HCT116 (cell line): ENCODE results near the gene TNIK. TPM values are rescaled to one million over a fixed set of nuclear protein-coding genes. Genes with fewer than 3 reads are reported as not detected.

Experiments
- ATAC-seq: fragments of 200-7000 bp; cut with Tn5 transposase; 2 replicates; pipeline ENCODE4 v1.9.1; 2020; ENCODE audit warnings: mild to moderate bottlenecking, moderate library complexity
- BruUV-seq: library from RNA; stranded (reverse); fragments of 400-500 nt; replicated peaks from 2 replicates; lab custom pipeline; 2021; lab: Mats Ljungman, UMichigan
- CTCF ChIA-PET: fragments of 300-600 bp; sonication (Branson Sonifier 250); formaldehyde crosslinking; loops from one replicate; lab custom pipeline; 2021; ENCODE audit warnings: antibody characterized with exemption; lab: Charles Lee
- POLR2A ChIA-PET: fragments of 300-600, 350-600 bp; sonication (Branson Sonifier 250); formaldehyde crosslinking; loops from one replicate; lab custom pipeline; 2021; ENCODE audit warnings: antibody characterized with exemption; lab: Charles Lee
- RAD21 ChIA-PET, 2 experiments: fragments of 300-600 bp; sonication (Branson Sonifier 250); formaldehyde crosslinking; loops; one replicate each; lab custom pipeline; 2023; ENCODE audit warnings: low total read pairs in 2 of 2; ENCODE audit not compliant: uncharacterized antibody in 2 of 2, unreplicated experiment in 2 of 2, low non-redundant PET in 1 of 2; lab: Charles Lee
- DNase-seq: peaks from one replicate; pipeline ENCODE4 v3.0.0-alpha.2; 2010; ENCODE audit warnings: low read depth, low spot score
- H2AFZ ChIP-seq: fragments of 200-600 bp; shearing (Covaris generic), sonication (generic); 2 replicates; pipeline ENCODE4 v1.6.1; 2017; ENCODE audit warnings: low read depth, mixed run types, mixed read lengths, antibody characterized with exemption, low read length; ENCODE audit not compliant: poor library complexity, severe bottlenecking
- H3K27ac ChIP-seq: 2 replicates; pipeline ENCODE4 v1.5.1; 2012; ENCODE audit warnings: low read depth, low read length
- H3K27me3 ChIP-seq: fragments of 200-600 bp; sonication (generic); 2 replicates; pipeline ENCODE4 v1.6.1; 2016; ENCODE audit warnings: mixed run types, low read length, mixed read lengths; ENCODE audit not compliant: insufficient read depth
- H3K36me3 ChIP-seq, 2 experiments: fragments of 200-500 bp in 1 of 2; fragments of 200-600 bp in 1 of 2; sonication (Bioruptor generic) in 1 of 2; sonication (generic) in 1 of 2; 2 replicates each; pipeline versions ENCODE4 v1.5.1 to v1.6.1; 2014 to 2016; ENCODE audit warnings: low read length in 2 of 2, inconsistent platforms in 1 of 2, mixed read lengths in 1 of 2, mixed run types in 1 of 2; ENCODE audit not compliant: insufficient read depth in 2 of 2, control insufficient read depth in 1 of 2
- H3K4me1 ChIP-seq, 2 experiments: fragments of 200-600 bp in 1 of 2; sonication (generic) in 1 of 2; 2 replicates each; pipeline versions ENCODE4 v1.5.1 to v1.6.1; 2012 to 2017; ENCODE audit warnings: low read length in 2 of 2, inconsistent platforms in 1 of 2, mild to moderate bottlenecking in 1 of 2, mixed read lengths in 1 of 2, mixed run types in 1 of 2, moderate library complexity in 1 of 2; ENCODE audit not compliant: insufficient read depth in 2 of 2, control insufficient read depth in 1 of 2
- H3K4me2 ChIP-seq: fragments of 200-600 bp; sonication (generic); 2 replicates; pipeline ENCODE4 v1.6.1; 2017; ENCODE audit warnings: mixed run types, low read length, mixed read lengths
- H3K4me3 ChIP-seq, 2 experiments: fragments of 200-600 bp in 1 of 2; sonication (generic) in 1 of 2; replicated peaks in 1 of 2; 2 replicates each; pipeline ENCODE4 v1.5.1; 2011 to 2016; ENCODE audit warnings: low read length in 2 of 2, control low read depth in 1 of 2, low read depth in 1 of 2, mild to moderate bottlenecking in 1 of 2, mixed read lengths in 1 of 2, mixed run types in 1 of 2
- H3K79me2 ChIP-seq: fragments of 200-600 bp; sonication (generic); 2 replicates; pipeline ENCODE4 v1.6.1; 2017; ENCODE audit warnings: mild to moderate bottlenecking, mixed run types, low read length, moderate library complexity, mixed read lengths; ENCODE audit not compliant: insufficient read depth
- H3K9ac ChIP-seq: fragments of 200-600 bp; sonication (generic); 2 replicates; pipeline ENCODE4 v1.6.1; 2016; ENCODE audit warnings: low read length, mixed read lengths
- H3K9me2 ChIP-seq: fragments of 200-600 bp; sonication (generic), shearing (Covaris generic); 2 replicates; pipeline ENCODE4 v1.6.1; 2017; ENCODE audit warnings: mixed run types, mild to moderate bottlenecking, moderate library complexity; ENCODE audit not compliant: insufficient read depth
- H3K9me3 ChIP-seq, 2 experiments: fragments of 200-500 bp in 1 of 2; fragments of 200-600 bp in 1 of 2; sonication (Bioruptor generic) in 1 of 2; sonication (generic) in 1 of 2; 2 replicates each; pipeline ENCODE4 v1.6.1; 2014 to 2017; ENCODE audit warnings: low read length in 2 of 2, mixed read lengths in 2 of 2, inconsistent platforms in 1 of 2, low read depth in 1 of 2, mild to moderate bottlenecking in 1 of 2, mixed run types in 1 of 2, moderate library complexity in 1 of 2; ENCODE audit not compliant: control insufficient read depth in 1 of 2, insufficient read depth in 1 of 2
- H4K20me1 ChIP-seq: fragments of 200-600 bp; sonication (generic), shearing (Covaris generic); 2 replicates; pipeline ENCODE4 v1.6.1; 2017; ENCODE audit warnings: mixed run types, mild to moderate bottlenecking, moderate library complexity; ENCODE audit not compliant: insufficient read depth
- CBX3 ChIP-seq: IDR thresholded peaks from 2 replicates; pipeline ENCODE4 v1.6.1; 2012; ENCODE audit warnings: low read depth
- CEBPB ChIP-seq: IDR thresholded peaks from 2 replicates; pipeline ENCODE4 v1.6.1; 2012; ENCODE audit warnings: low read depth
- ELF1 ChIP-seq: IDR thresholded peaks from 2 replicates; pipeline ENCODE4 v1.6.1; 2012; ENCODE audit warnings: low read depth, borderline replicate concordance
- FOSL1 ChIP-seq: IDR thresholded peaks from 2 replicates; pipeline ENCODE4 v1.6.1; 2012; ENCODE audit warnings: low read depth
- JUND ChIP-seq: IDR thresholded peaks from 2 replicates; pipeline ENCODE4 v1.6.1; 2012
- RAD21 ChIP-seq: IDR thresholded peaks from 2 replicates; pipeline ENCODE4 v1.6.1; 2012; ENCODE audit warnings: low read depth, mild to moderate bottlenecking
- SIN3A ChIP-seq: IDR thresholded peaks from 2 replicates; pipeline ENCODE4 v1.6.1; 2012; ENCODE audit warnings: low read depth
- SP1 ChIP-seq: IDR thresholded peaks from 2 replicates; pipeline ENCODE4 v1.6.1; 2012; ENCODE audit warnings: low read depth
- SRF ChIP-seq: IDR thresholded peaks from 2 replicates; pipeline ENCODE4 v1.6.1; 2012; ENCODE audit warnings: low read depth
- TCF7L2 ChIP-seq: IDR thresholded peaks from 2 replicates; pipeline ENCODE4 v1.7.0; 2011; ENCODE audit warnings: borderline replicate concordance, inconsistent platforms; ENCODE audit not compliant: insufficient read depth, insufficient read length; ENCODE audit errors: extremely low read depth
- ZNF274 ChIP-seq: fragments of 200-500 bp; sonication (Bioruptor generic); IDR thresholded peaks from 2 replicates; pipeline ENCODE4 v1.6.1; 2014; ENCODE audit warnings: mild to moderate bottlenecking, low read depth, low read length, inconsistent platforms
- intact Hi-C: fragments of 100-400 bp; cut with micrococcal nuclease; formaldehyde crosslinking; loops from 2 replicates; pipeline ENCODE4 v1.10.0; 2022
- total RNA-seq: library from RNA; stranded (reverse); gene quantifications from one replicate; pipeline ENCODE4 v1.2.1, GENCODE V29; 2021; ENCODE audit not compliant: unreplicated experiment
- TF ChIP-seq, protein P1 (sequence below), 3 experiments: fragments of 200-600 bp in 1 of 3; sonication (generic) in 1 of 3; IDR thresholded peaks in 2 of 3; conservative IDR thresholded peaks in 1 of 3; 2 replicates each; pipeline ENCODE4 v1.5.1; 2012 to 2017; ENCODE audit warnings: low read depth in 2 of 3, low read length in 2 of 3, antibody characterized with exemption in 1 of 3, borderline replicate concordance in 1 of 3, control low read depth in 1 of 3, mild to moderate bottlenecking in 1 of 3, mixed read lengths in 1 of 3, mixed run types in 1 of 3, moderate library complexity in 1 of 3; ENCODE audit not compliant: insufficient read depth in 1 of 3
- TF ChIP-seq, protein P2 (sequence below): IDR thresholded peaks from 2 replicates; pipeline ENCODE4 v1.6.1; 2011; ENCODE audit warnings: mild to moderate bottlenecking, low read length, moderate library complexity; ENCODE audit not compliant: insufficient replicate concordance; ENCODE audit errors: extremely low read depth

Gene TNIK
- total RNA-seq, 1 experiment from 2014 or later, result 24.1 TPM

DNA sequence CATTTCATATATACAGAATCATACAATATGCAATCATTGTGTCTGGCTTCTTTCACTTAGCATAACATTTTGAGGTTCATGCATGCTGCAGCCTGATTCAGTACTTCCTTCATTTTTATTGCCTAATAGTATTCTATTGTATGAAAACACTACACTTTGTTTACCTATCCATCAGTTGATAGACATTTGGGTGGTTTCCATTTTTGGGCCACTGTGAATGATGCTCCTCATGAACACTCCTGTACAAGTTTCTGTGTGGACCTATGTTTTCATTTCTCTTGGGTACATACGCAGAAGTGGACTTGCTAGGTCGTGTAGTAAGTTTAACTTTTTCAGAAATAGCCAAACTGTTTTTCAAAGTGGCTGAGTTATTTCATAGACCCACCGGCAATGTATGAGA lies 18.8 kb downstream of the TNIK start:
- ChIA-PET CTCF (no interaction called here), RAD21 (no interaction called here), POLR2A (no interaction called here)
- BruUV-seq, result no TSS peak
- Histone ChIP-seq H3K27ac (no peak overlapping the region), H3K27me3 (no peaks in the 10 kb centered on the region), H3K9me3 (no peaks in the 10 kb centered on the region), H3K4me1 (no peaks in the 10 kb centered on the region), H3K9me2 (no peaks in the 10 kb centered on the region), H3K9ac (no peak overlapping the region), H3K36me3 (no peaks in the 10 kb centered on the region), H3K4me2 (no peak overlapping the region), H2AFZ (no peak overlapping the region), H3K79me2 (no peaks in the 10 kb centered on the region), H4K20me1 (no peaks in the 10 kb centered on the region), H3K4me3 (no peak overlapping the region)
- intact Hi-C loops, result no loop called here
- ATAC-seq (no peak), DNase-seq (no peak)
- TF ChIP-seq ZNF274 (no peak), JUND (no peak), CBX3 (no peak), FOSL1 (no peak), SP1 (no peak), CEBPB (no peak)
- TF ChIP-seq, protein P1, sequence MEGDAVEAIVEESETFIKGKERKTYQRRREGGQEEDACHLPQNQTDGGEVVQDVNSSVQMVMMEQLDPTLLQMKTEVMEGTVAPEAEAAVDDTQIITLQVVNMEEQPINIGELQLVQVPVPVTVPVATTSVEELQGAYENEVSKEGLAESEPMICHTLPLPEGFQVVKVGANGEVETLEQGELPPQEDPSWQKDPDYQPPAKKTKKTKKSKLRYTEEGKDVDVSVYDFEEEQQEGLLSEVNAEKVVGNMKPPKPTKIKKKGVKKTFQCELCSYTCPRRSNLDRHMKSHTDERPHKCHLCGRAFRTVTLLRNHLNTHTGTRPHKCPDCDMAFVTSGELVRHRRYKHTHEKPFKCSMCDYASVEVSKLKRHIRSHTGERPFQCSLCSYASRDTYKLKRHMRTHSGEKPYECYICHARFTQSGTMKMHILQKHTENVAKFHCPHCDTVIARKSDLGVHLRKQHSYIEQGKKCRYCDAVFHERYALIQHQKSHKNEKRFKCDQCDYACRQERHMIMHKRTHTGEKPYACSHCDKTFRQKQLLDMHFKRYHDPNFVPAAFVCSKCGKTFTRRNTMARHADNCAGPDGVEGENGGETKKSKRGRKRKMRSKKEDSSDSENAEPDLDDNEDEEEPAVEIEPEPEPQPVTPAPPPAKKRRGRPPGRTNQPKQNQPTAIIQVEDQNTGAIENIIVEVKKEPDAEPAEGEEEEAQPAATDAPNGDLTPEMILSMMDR (IDR thresholded peaks at IDR 0.05 in 2 of 3, conservative IDR thresholded peaks at IDR 0.05 in 1 of 3; ENCODE audit: borderline replicate concordance in 1 of 3, insufficient read depth in 1 of 3, low read depth in 2 of 3, low read length in 2 of 3), result no peak

DNA sequence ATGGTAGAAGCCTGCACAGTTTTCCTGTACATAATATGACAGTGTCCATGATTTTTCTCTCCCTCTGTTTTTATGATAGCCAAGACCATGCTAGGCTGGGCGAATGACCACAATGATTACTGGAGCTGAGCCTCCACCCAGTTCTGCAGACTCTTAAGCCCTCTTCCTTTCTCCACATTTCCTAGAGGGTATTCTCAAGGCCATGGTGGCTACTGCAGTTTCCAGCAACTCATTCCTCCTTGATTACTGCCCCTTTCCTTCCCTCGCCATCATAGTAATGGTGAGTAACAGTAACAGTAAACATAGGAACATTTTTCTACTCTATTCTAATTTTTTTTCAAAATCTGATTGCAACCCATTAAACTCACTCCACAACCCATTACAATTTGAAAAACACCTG lies 20.2 kb downstream of the TNIK start:
- Histone ChIP-seq H4K20me1 (no peaks in the 10 kb centered on the region), H3K36me3 (no peaks in the 10 kb centered on the region), H3K9ac (no peak overlapping the region), H3K4me2 (no peak overlapping the region), H3K4me1 (no peaks in the 10 kb centered on the region), H3K27me3 (no peaks in the 10 kb centered on the region), H3K9me2 (no peaks in the 10 kb centered on the region), H3K9me3 (no peaks in the 10 kb centered on the region), H3K79me2 (no peaks in the 10 kb centered on the region), H2AFZ (no peak overlapping the region), H3K4me3 (no peak overlapping the region), H3K27ac (no peak overlapping the region)
- ChIA-PET CTCF (interaction anchor here (1.0 kb wide), 1 partner anchor 12 kb away, joined by 3 read pairs; no protein-coding TSS in a partner anchor), RAD21 (no interaction called here), POLR2A (no interaction called here)
- TF ChIP-seq TCF7L2 (no peak), SP1 (no peak), ELF1 (no peak), SRF (no peak), JUND (no peak), RAD21 (no peak), SIN3A (no peak)
- TF ChIP-seq, protein P2, sequence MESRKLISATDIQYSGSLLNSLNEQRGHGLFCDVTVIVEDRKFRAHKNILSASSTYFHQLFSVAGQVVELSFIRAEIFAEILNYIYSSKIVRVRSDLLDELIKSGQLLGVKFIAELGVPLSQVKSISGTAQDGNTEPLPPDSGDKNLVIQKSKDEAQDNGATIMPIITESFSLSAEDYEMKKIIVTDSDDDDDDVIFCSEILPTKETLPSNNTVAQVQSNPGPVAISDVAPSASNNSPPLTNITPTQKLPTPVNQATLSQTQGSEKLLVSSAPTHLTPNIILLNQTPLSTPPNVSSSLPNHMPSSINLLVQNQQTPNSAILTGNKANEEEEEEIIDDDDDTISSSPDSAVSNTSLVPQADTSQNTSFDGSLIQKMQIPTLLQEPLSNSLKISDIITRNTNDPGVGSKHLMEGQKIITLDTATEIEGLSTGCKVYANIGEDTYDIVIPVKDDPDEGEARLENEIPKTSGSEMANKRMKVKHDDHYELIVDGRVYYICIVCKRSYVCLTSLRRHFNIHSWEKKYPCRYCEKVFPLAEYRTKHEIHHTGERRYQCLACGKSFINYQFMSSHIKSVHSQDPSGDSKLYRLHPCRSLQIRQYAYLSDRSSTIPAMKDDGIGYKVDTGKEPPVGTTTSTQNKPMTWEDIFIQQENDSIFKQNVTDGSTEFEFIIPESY, result no peak
- no peak for ATAC-seq
- DNase-seq, result no peak
- intact Hi-C loops, result no loop called here
- no TSS peak for BruUV-seq
